ENCODE results near the gene LAMB1. TPM values are rescaled to one million over a fixed set of nuclear protein-coding genes. Genes with fewer than 3 reads are reported as not detected.
A peak's percentile ranks its signal among the peaks of the same experiment; 100 is the strongest.

The LAMB1 gene
- total RNA-seq, 4 donors from 2014 or later: 76.7 to 216 (median 84.6) TPM

DNA sequence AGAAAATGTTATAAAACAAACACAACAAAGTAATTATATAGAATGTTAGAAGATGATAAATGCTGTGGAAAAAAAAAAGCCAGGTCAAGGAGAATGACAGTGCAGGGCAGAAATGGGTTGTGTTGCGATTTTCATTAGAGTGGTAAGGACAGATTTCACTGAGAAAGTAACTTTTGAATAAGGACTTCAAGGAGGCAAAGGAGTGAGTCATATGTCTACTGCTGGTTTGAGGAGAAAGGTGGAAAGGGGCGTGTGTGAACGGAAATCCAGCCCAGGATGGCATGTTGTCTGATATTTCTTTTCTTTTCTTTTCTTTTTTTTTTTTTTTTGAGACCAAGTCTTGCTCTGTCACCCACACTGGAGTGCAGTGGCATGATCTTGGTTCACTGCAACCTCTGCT lies 124.3 kb downstream of the LAMB1 start:
- 62% methylated on average over 3 of the region's 3 CpGs for WGBS
- no peaks in the 10 kb centered on the region for H3K27me3 ChIP-seq
- H3K36me3 ChIP-seq: no peaks in the 10 kb centered on the region
- H3K9me3 ChIP-seq: no peaks in the 10 kb centered on the region
- no peak for DNase-seq (ENCODE audit: low spot score in 2 of 2)
- TF ChIP-seq EP300 (IDR thresholded peaks at IDR 0.05): no peak
- no peak for TF ChIP-seq POLR2AphosphoS5 (IDR thresholded peaks at IDR 0.05)
- TF ChIP-seq POLR2A (IDR thresholded peaks at IDR 0.05): no peak
- TF ChIP-seq, protein P1, sequence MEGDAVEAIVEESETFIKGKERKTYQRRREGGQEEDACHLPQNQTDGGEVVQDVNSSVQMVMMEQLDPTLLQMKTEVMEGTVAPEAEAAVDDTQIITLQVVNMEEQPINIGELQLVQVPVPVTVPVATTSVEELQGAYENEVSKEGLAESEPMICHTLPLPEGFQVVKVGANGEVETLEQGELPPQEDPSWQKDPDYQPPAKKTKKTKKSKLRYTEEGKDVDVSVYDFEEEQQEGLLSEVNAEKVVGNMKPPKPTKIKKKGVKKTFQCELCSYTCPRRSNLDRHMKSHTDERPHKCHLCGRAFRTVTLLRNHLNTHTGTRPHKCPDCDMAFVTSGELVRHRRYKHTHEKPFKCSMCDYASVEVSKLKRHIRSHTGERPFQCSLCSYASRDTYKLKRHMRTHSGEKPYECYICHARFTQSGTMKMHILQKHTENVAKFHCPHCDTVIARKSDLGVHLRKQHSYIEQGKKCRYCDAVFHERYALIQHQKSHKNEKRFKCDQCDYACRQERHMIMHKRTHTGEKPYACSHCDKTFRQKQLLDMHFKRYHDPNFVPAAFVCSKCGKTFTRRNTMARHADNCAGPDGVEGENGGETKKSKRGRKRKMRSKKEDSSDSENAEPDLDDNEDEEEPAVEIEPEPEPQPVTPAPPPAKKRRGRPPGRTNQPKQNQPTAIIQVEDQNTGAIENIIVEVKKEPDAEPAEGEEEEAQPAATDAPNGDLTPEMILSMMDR (IDR thresholded peaks at IDR 0.05): no peak
- peaks cover 9% of the 10 kb centered on the region for H3K4me1 ChIP-seq
- H3K27ac ChIP-seq: no peak overlapping the region
- no peak overlapping the region for H3K4me3 ChIP-seq

DNA sequence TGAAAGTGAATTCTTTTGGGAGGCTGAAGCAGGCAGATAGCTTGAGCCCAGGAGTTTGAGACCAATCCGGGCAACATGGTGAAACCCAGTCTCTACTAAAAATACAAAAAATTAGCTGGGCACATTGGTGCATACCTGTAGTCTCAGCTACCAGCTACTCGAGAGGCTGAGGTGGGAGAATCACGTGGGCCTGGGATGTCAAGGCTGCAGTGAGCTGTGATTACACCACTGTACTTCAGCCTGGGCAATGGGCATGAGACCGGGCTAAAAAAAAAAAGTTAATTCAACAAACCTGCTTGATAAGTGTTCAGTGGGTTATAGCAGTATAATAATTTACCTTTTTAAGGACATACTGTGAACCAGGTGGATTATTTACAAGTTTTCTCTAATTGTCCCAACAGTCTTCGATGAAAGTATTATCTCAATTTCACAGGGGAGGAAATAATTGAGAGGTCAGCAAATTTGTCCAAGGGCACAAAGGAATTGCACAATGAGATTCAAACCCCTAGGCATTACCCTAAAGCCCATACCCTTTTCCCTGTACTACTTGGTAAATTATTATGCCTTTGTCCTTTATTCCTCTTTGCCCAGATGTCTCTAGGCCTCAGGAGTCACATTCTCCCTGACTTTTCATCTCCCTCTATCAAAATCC lies 125.1 kb downstream of the LAMB1 start:
- no peaks in the 10 kb centered on the region for H3K27me3 ChIP-seq
- 91% methylated on average over 5 of the region's 5 CpGs for WGBS
- DNase-seq (ENCODE audit: low spot score in 2 of 2): no peak
- peaks cover 9% of the 10 kb centered on the region for H3K4me1 ChIP-seq
- H3K27ac ChIP-seq: no peak overlapping the region
- H3K4me3 ChIP-seq: no peak overlapping the region
- TF ChIP-seq POLR2AphosphoS5 (IDR thresholded peaks at IDR 0.05) (no peak), POLR2A (IDR thresholded peaks at IDR 0.05) (no peak), EP300 (IDR thresholded peaks at IDR 0.05) (no peak)
- TF ChIP-seq, protein P1 (IDR thresholded peaks at IDR 0.05): no peak
- no peaks in the 10 kb centered on the region for H3K36me3 ChIP-seq
- no peaks in the 10 kb centered on the region for H3K9me3 ChIP-seq

DNA sequence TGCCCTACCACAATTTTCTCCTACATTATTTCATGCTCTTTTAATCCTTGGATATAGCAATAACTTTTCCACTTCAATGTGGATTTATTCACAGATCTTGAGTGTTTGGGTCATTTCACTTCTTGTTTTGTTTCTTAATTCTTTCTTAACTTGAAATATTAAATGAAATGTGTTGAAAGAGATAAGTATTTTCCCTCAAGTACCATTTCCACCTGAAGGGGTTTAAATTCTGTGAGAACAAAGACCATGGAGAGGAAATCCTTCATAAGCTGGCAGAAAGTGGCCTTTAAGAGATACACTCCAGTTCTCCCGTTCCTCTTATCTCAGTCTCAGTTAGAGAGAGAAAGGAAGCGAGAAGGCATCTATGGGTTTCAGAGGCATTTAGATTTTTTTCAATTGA lies 126.0 kb downstream of the LAMB1 start:
- TF ChIP-seq, protein P1 (IDR thresholded peaks at IDR 0.05): no peak
- no peak for TF ChIP-seq POLR2A (IDR thresholded peaks at IDR 0.05)
- TF ChIP-seq POLR2AphosphoS5 (IDR thresholded peaks at IDR 0.05): no peak
- H3K9me3 ChIP-seq: no peaks in the 10 kb centered on the region
- H3K36me3 ChIP-seq: no peaks in the 10 kb centered on the region
- H3K27me3 ChIP-seq: no peaks in the 10 kb centered on the region
- H3K4me3 ChIP-seq: no peak overlapping the region
- no peak for DNase-seq (ENCODE audit: low spot score in 2 of 2)
- peaks cover 9% of the 10 kb centered on the region for H3K4me1 ChIP-seq
- 89% methylated on average over 2 of the region's 2 CpGs for WGBS
- no peak overlapping the region for H3K27ac ChIP-seq

DNA sequence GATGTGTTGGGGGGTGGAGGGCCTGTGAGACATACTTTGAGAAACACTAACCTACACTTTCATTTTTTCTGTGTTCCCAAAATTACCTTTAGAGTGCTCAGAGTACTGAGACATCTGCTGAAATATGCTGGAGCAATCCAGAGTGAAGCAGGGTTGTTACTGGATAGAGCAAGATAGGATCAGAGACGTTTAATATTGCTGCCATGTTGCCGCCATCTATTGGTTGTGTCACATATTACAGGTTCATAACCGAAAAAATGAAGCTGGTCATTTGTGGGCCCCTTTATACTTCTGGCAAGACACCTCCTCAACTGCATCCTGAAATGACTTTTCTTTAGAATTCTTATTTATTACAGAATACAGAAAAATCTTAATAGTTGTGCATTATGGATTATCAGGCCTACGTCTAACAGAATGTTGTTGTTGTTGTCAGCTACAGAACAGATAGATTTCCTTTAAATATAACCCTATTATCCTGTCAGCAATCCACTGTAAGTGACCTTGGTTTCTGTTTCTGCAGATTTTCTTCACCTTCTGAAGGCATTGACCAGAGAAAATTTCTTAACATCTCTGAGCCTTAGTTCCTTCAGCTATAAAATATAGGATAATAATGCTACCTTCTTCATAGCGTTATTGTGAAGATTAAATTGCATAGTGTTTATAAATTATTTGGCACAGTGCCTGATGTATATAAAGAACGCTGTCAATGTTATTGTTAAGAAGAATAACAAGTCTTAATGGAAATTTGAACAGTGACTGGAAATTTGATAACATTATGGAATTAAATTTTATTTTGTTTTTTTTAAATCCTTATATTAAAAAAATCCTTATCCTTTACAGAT lies 128.1 kb downstream of the LAMB1 start:
- H3K9me3 ChIP-seq: no peaks in the 10 kb centered on the region
- no peak overlapping the region for H3K27ac ChIP-seq
- no peak for DNase-seq (ENCODE audit: low spot score in 2 of 2)
- H3K4me3 ChIP-seq: no peak overlapping the region
- TF ChIP-seq, protein P1 (IDR thresholded peaks at IDR 0.05): peak; percentile 59 to 72
- no peak for TF ChIP-seq EP300 (IDR thresholded peaks at IDR 0.05)
- peaks cover 8% of the 10 kb centered on the region for H3K4me1 ChIP-seq
- WGBS: 27% methylated on average over 6 of the region's 6 CpGs
- no peaks in the 10 kb centered on the region for H3K27me3 ChIP-seq
- no peaks in the 10 kb centered on the region for H3K36me3 ChIP-seq

DNA sequence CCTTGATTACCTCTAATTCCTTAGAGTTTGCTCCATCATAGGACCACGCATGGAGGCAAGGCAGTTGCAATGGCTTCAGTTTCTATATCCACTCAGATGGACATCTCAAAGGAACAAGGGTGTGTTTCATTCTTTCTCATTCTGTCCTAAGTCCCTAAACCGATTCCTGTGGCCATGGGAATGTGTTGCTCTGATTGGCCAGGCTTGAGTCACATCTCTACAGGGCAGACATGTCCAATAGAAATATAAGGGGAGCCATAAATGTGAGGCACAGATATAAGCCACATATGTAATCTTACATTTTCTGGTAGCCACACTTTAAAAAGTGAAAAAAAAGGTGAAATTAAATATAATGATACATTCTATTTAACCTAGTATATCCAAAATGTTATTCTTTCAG lies 128.8 kb downstream of the LAMB1 start:
- 84% methylated on average over 2 of the region's 2 CpGs for WGBS
- no peaks in the 10 kb centered on the region for H3K27me3 ChIP-seq
- H3K27ac ChIP-seq: no peak overlapping the region
- TF ChIP-seq POLR2AphosphoS5 (IDR thresholded peaks at IDR 0.05) (no peak), POLR2A (IDR thresholded peaks at IDR 0.05) (no peak), EP300 (IDR thresholded peaks at IDR 0.05) (no peak)
- TF ChIP-seq, protein P1 (IDR thresholded peaks at IDR 0.05): no peak
- no peaks in the 10 kb centered on the region for H3K9me3 ChIP-seq
- peaks cover under 1% of the 10 kb centered on the region for H3K4me1 ChIP-seq
- DNase-seq (ENCODE audit: low spot score in 2 of 2): no peak
- H3K4me3 ChIP-seq: no peak overlapping the region
- H3K36me3 ChIP-seq: no peaks in the 10 kb centered on the region

All from suprapubic skin (tissue), 4 donors.